GM13977 (cell line): Measurements from ENCODE around the gene PXYLP1.

Source experiments
- DNase-seq: peaks from one replicate; pipeline ENCODE4 v3.0.0; 2012; ENCODE audit warnings: low spot score
- CTCF ChIP-seq: IDR thresholded peaks from 2 replicates; pipeline ENCODE4 v1.5.1; 2012; ENCODE audit warnings: mild to moderate bottlenecking, control low read depth; ENCODE audit not compliant: insufficient read depth; ENCODE audit errors: extremely low read depth, missing control alignments
- in situ Hi-C: fragments of 300-500 bp; cut with MboI; formaldehyde crosslinking; loops from one replicate; pipeline ENCODE4 v1.12.0; 2022; ENCODE audit warnings: low sequenced_read_pairs, low pct_unique_long_range_greater_than_20kb, mixed read lengths, inconsistent platforms; ENCODE audit not compliant: unreplicated experiment

The PXYLP1 gene

GRCh38 chr3:141240286-141240685 lies 8.7 kb downstream of the PXYLP1 start:
- no peak for DNase-seq
- in situ Hi-C loops: no loop called here
- no peak for TF ChIP-seq CTCF

GRCh38 chr3:141240687-141241615 lies 9.3 kb downstream of the PXYLP1 start:
- DNase-seq: no peak
- in situ Hi-C loops: no loop called here

GRCh38 chr3:141241616-141242376 lies 10.2 kb downstream of the PXYLP1 start:
- no peak for TF ChIP-seq CTCF
- in situ Hi-C loops: no loop called here
- DNase-seq: no peak

More at GRCh38 chr3:141240687-141241615, 9.3 kb downstream of the PXYLP1 start:
- no peak for TF ChIP-seq CTCF

GRCh38 chr3:141242377-141243092 lies 10.9 kb downstream of the PXYLP1 start:
- no peak for TF ChIP-seq CTCF
- in situ Hi-C loops: no loop called here
- no peak for DNase-seq

- TF ChIP-seq CTCF: no peak
- in situ Hi-C loops: no loop called here
- no peak for DNase-seq
Measured at GRCh38 chr3:141243271-141243707, 11.7 kb downstream of the PXYLP1 start.
